ENCODE data around the gene GPRIN1. TPM values are rescaled to one million over a fixed set of nuclear protein-coding genes. Genes with fewer than 3 reads are reported as not detected.

Gene GPRIN1
- total RNA-seq, 2 experiments from 2014 or later = 1.4 to 1.5 TPM

DNA sequence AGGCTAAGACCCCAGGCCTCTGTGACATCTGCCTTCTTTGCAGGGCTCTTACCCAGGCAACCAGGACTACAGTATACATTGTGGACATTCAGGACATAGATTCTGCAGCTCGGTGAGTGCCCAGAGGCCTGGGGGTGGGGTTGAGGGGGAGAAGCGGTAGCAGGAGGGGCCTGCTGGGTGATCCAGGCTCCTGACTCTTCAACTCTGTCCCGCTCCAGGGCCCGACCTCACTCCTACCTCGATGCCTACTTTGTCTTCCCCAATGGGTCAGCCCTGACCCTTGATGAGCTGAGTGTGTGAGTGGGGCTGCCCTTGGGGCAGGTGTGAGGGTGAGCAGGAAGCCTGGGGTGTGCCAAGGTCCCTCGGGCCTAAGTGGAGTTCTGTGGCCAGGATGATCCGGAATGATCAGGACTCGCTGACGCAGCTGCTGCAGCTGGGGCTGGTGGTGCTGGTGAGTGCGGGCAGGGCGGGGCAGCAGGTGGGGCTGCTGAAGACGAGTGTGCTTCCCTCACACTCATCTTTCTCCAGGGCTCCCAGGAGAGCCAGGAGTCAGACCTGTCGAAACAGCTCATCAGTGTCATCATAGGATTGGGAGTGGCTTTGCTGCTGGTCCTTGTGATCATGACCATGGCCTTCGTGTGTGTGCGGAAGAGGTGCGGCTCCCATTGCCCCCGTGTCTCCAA, 19.8 kb downstream of the GPRIN1 start:
- CTCF ChIA-PET = interaction anchor here (0.8 to 1.3 kb wide), 4 partner anchors 9 to 17 kb away, joined by 3 to 10 read pairs (median 3); no protein-coding TSS in a partner anchor
- H3K27me3 Mint-ChIP-seq (ENCODE audit: low read depth) = no peaks in the 10 kb centered on the region
- H3K4me3 Mint-ChIP-seq = no peak overlapping the region
- intact Hi-C loops (cut with micrococcal nuclease) = no loop called here
- no peak for DNase-seq
- H3K9me3 Mint-ChIP-seq = peaks cover 1% of the 10 kb centered on the region
- H3K27ac Mint-ChIP-seq = no peak overlapping the region
- no peaks in the 10 kb centered on the region for H3K36me3 Mint-ChIP-seq (ENCODE audit: low read depth)
- H3K4me1 Mint-ChIP-seq (ENCODE audit: low read depth) = no peaks in the 10 kb centered on the region

DNA sequence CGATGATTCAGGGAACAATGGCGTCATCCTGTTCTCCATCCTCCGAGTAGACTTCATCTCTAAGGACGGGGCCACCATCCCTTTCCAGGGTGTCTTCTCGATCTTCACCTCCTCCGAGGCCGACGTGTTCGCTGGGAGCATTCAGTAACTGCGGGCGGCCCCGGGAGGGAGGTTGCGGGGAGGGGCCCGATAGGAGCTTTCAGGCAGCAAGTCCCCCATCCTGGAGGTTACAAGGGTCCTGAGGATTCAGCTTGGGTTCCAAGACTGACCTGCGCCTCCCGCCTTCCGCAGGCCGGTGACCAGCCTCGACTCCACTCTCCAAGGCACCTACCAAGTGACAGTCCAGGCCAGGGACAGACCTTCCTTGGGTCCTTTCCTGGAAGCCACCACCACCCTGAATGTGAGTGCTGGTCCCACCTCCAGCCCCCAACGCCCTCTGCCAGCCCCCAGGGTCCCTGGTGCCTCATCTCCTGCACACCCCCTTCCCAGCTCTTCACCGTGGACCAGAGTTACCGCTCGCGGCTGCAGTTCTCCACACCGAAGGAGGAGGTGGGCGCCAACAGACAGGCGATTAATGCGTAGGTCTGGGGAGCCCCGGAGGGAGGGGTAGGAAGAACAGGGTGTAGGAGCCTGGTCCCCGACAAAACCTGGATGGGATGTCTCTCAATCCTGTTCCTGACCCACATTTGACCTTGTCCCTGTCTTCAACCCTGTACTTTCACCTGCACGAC, 20.8 kb downstream of the GPRIN1 start:
- CTCF ChIA-PET = interaction anchor here (1.0 kb wide), 1 partner anchor 16 kb away, joined by 10 read pairs; no protein-coding TSS in a partner anchor
- H3K4me1 Mint-ChIP-seq (ENCODE audit: low read depth) = no peaks in the 10 kb centered on the region
- H3K27me3 Mint-ChIP-seq (ENCODE audit: low read depth) = no peaks in the 10 kb centered on the region
- intact Hi-C loops (cut with micrococcal nuclease) = no loop called here
- H3K9me3 Mint-ChIP-seq = peaks cover 4% of the 10 kb centered on the region
- no peaks in the 10 kb centered on the region for H3K36me3 Mint-ChIP-seq (ENCODE audit: low read depth)
- no peak overlapping the region for H3K27ac Mint-ChIP-seq
- no peak for DNase-seq
- no peak overlapping the region for H3K4me3 Mint-ChIP-seq

DNA sequence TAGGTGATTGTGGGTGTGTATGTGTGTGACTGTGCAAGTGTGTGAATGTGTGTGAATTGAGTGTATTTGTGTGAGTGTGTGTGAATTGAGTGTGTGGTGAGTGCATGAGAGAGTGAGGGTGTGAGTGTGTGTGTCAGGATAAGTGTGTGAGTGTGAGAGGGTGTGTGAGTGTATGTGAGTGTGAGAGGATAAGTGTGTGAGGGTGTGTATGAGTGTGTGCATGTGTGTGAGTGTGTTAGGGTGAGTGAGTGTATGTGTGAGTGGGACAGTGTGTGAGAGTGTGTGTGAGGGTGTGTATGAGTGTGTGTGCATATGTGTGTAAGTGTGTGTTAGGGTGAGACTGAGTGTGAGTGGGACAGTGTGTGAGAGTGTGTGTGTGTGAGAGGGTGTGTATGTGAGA, 21.7 kb downstream of the GPRIN1 start:
- H3K4me3 Mint-ChIP-seq = no peak overlapping the region

DNA sequence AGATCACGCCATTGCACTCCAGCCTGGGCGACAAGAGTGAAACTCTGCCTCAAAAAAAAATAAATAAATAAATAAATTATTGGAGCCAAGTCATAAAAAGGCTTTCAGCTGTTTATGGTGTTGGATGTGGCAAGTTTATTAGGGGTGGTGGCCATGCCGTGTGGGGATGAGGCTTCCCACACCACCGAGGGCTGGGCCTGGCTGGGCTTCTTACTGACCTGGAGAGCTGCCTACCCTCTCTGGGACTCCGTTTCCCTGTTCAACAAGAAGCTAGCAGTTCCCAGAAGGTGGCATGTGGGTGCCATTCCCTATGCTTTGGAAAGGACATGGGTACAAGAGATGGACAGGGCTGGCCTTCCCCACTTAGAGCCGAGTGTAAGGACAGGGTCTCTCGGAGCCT, 22.6 kb downstream of the GPRIN1 start:
- no peak for DNase-seq
- intact Hi-C loops (cut with micrococcal nuclease) = no loop called here
- Mint-ChIP-seq H3K4me1 (ENCODE audit: low read depth) (no peaks in the 10 kb centered on the region), H3K4me3 (no peak overlapping the region), H3K9me3 (peaks cover 4% of the 10 kb centered on the region), H3K27ac (no peak overlapping the region), H3K36me3 (ENCODE audit: low read depth) (no peaks in the 10 kb centered on the region), H3K27me3 (ENCODE audit: low read depth) (no peaks in the 10 kb centered on the region)
- CTCF ChIA-PET = interaction anchor here (0.6 to 1.0 kb wide), 3 partner anchors 9 to 14 kb away, joined by 3 read pairs; no protein-coding TSS in a partner anchor

More for the DNA sequence above, 21.7 kb downstream of the GPRIN1 start:
- H3K36me3 Mint-ChIP-seq (ENCODE audit: low read depth) = no peaks in the 10 kb centered on the region
- no peaks in the 10 kb centered on the region for H3K4me1 Mint-ChIP-seq (ENCODE audit: low read depth)
- H3K27me3 Mint-ChIP-seq (ENCODE audit: low read depth) = no peaks in the 10 kb centered on the region
- CTCF ChIA-PET = no interaction called here
- DNase-seq = no peak
- peaks cover 4% of the 10 kb centered on the region for H3K9me3 Mint-ChIP-seq
- intact Hi-C loops (cut with micrococcal nuclease) = no loop called here
- H3K27ac Mint-ChIP-seq = no peak overlapping the region

DNA sequence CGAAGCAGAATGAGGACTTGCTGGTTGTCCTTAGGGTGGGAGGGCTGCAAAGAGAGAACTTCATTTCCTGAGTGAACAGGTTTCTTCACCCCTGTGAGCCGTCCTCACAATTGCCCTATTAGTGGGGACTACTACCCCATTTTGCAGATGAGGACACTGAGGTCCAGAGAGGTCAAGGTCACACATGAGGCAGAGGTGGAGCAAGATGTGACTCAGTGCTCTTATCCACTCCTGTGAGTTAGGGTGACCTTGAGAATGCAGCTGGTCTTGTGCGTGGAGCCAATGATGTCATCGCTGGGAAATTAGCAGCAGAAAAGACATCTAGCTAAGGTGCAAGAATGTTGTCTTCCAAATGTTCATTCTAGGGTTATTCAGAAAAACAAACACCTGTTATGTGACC, 26.9 kb downstream of the GPRIN1 start:
- Mint-ChIP-seq H3K4me1 (ENCODE audit: low read depth) (no peaks in the 10 kb centered on the region), H3K27ac (no peak overlapping the region), H3K36me3 (ENCODE audit: low read depth) (no peaks in the 10 kb centered on the region), H3K27me3 (ENCODE audit: low read depth) (no peaks in the 10 kb centered on the region), H3K4me3 (no peak overlapping the region), H3K9me3 (peaks cover 4% of the 10 kb centered on the region)
- no peak for DNase-seq
- intact Hi-C loops (cut with micrococcal nuclease) = no loop called here
- CTCF ChIA-PET = interaction anchor here (0.8 to 1.0 kb wide), 2 partner anchors 71 to 78 kb away, joined by 3 read pairs; no protein-coding TSS in a partner anchor

GRCh38 chr5:176581361-176581760, 28.6 kb downstream of the GPRIN1 start:
- Mint-ChIP-seq H3K9me3 (peaks cover 4% of the 10 kb centered on the region), H3K27ac (no peak overlapping the region), H3K4me3 (no peak overlapping the region), H3K4me1 (ENCODE audit: low read depth) (no peaks in the 10 kb centered on the region), H3K36me3 (ENCODE audit: low read depth) (no peaks in the 10 kb centered on the region), H3K27me3 (ENCODE audit: low read depth) (no peaks in the 10 kb centered on the region)
- no peak for DNase-seq
- intact Hi-C loops (cut with micrococcal nuclease) = no loop called here
- CTCF ChIA-PET = interaction anchor here (1.4 kb wide), 1 partner anchor 8 kb away, joined by 4 read pairs; no protein-coding TSS in a partner anchor

DNA sequence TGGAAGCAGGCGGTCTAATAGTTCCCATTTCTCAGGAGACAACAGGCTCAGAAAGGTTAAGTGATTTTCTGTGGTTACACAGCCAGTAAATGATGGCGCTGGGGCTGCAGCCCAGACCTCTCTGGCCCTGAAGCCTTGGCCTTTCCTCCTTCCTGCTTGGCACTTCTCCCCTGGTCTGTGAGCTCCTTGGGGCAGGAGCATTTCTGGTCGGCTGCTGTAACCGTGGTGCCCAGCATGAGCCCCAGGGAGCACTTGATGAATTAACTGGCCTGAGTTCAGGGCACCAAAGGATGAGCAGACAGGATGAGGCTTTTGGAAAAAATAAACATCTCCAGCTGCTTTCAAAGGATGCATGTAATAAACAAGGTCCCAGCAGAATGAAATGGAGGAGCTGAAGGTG, 30.6 kb downstream of the GPRIN1 start:
- CTCF ChIA-PET = interaction anchor here (1.2 to 2.3 kb wide), 2 partner anchors 11 to 80 kb away, joined by 3 to 9 read pairs; no protein-coding TSS in a partner anchor
- no peaks in the 10 kb centered on the region for H3K4me1 Mint-ChIP-seq (ENCODE audit: low read depth)
- no peak overlapping the region for H3K27ac Mint-ChIP-seq
- H3K27me3 Mint-ChIP-seq (ENCODE audit: low read depth) = no peaks in the 10 kb centered on the region
- no peak for DNase-seq
- H3K36me3 Mint-ChIP-seq (ENCODE audit: low read depth) = no peaks in the 10 kb centered on the region
- intact Hi-C loops (cut with micrococcal nuclease) = no loop called here
- H3K9me3 Mint-ChIP-seq = no peaks in the 10 kb centered on the region
- H3K4me3 Mint-ChIP-seq = no peak overlapping the region

DNA sequence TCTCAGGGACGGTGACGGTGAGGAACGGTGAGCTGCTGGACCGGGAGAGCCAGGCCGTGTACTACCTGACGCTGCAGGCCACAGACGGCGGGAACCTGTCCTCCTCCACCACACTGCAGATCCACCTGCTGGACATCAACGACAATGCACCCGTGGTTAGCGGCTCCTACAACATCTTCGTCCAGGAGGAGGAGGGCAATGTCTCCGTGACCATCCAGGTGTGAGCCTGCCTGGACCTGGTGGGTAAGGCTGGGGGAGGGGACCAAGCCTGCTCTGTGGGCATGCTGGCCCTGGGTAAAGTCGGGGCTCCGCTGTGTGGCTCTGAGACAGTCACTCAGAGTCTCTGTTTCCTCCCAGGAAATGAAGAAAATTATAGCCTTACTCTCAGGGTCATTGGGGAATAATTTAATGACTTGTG, 31.6 kb downstream of the GPRIN1 start:
- Mint-ChIP-seq H3K4me3 (no peak overlapping the region), H3K27ac (no peak overlapping the region), H3K36me3 (ENCODE audit: low read depth) (no peaks in the 10 kb centered on the region), H3K27me3 (ENCODE audit: low read depth) (no peaks in the 10 kb centered on the region), H3K4me1 (ENCODE audit: low read depth) (peaks cover 3% of the 10 kb centered on the region), H3K9me3 (no peaks in the 10 kb centered on the region)
- intact Hi-C loops (cut with micrococcal nuclease) = no loop called here
- DNase-seq = peak; percentile 57
- CTCF ChIA-PET = interaction anchor here (0.6 to 2.3 kb wide), 6 partner anchors 19 to 391 kb away, joined by 3 to 9 read pairs (median 4); no protein-coding TSS in a partner anchor

GRCh38 chr5:176577312-176578176, 32.4 kb downstream of the GPRIN1 start:
- DNase-seq = no peak
- CTCF ChIA-PET = interaction anchor here (0.6 to 2.3 kb wide), 4 partner anchors 19 to 392 kb away, joined by 3 to 9 read pairs (median 6); no protein-coding TSS in a partner anchor
- no peaks in the 10 kb centered on the region for H3K27me3 Mint-ChIP-seq (ENCODE audit: low read depth)
- H3K4me1 Mint-ChIP-seq (ENCODE audit: low read depth) = peaks cover 3% of the 10 kb centered on the region
- H3K27ac Mint-ChIP-seq = no peak overlapping the region
- H3K4me3 Mint-ChIP-seq = no peak overlapping the region
- no peaks in the 10 kb centered on the region for H3K36me3 Mint-ChIP-seq (ENCODE audit: low read depth)
- no peaks in the 10 kb centered on the region for H3K9me3 Mint-ChIP-seq
- intact Hi-C loops (cut with micrococcal nuclease) = no loop called here

- CTCF ChIA-PET = interaction anchor here (0.6 to 1.8 kb wide), 3 partner anchors 21 to 374 kb away, joined by 4 to 6 read pairs (median 5); no protein-coding TSS in a partner anchor
- Mint-ChIP-seq H3K36me3 (ENCODE audit: low read depth) (no peaks in the 10 kb centered on the region), H3K9me3 (no peaks in the 10 kb centered on the region), H3K27me3 (ENCODE audit: low read depth) (no peaks in the 10 kb centered on the region), H3K4me3 (no peak overlapping the region), H3K27ac (no peak overlapping the region), H3K4me1 (ENCODE audit: low read depth) (peaks cover 3% of the 10 kb centered on the region)
- intact Hi-C loops (cut with micrococcal nuclease) = no loop called here
- DNase-seq = no peak
Observed at GRCh38 chr5:176575488-176576422, 34.2 kb downstream of the GPRIN1 start.

GRCh38 chr5:176575066-176575465, 34.9 kb downstream of the GPRIN1 start:
- Mint-ChIP-seq H3K36me3 (ENCODE audit: low read depth) (no peaks in the 10 kb centered on the region), H3K27me3 (ENCODE audit: low read depth) (no peaks in the 10 kb centered on the region), H3K4me1 (ENCODE audit: low read depth) (peaks cover 3% of the 10 kb centered on the region), H3K4me3 (no peak overlapping the region), H3K9me3 (no peaks in the 10 kb centered on the region), H3K27ac (no peak overlapping the region)
- DNase-seq = no peak
- intact Hi-C loops (cut with micrococcal nuclease) = no loop called here
- CTCF ChIA-PET = interaction anchor here (1.0 to 1.8 kb wide), 3 partner anchors 13 to 86 kb away, joined by 3 to 5 read pairs (median 4); no protein-coding TSS in a partner anchor

All from activated naive CD4-positive, alpha-beta T cell treated with anti-CD3 and anti-CD28 coated beads for 36 hours (primary cell).